ENCODE data around the gene LENEP.

DNA sequence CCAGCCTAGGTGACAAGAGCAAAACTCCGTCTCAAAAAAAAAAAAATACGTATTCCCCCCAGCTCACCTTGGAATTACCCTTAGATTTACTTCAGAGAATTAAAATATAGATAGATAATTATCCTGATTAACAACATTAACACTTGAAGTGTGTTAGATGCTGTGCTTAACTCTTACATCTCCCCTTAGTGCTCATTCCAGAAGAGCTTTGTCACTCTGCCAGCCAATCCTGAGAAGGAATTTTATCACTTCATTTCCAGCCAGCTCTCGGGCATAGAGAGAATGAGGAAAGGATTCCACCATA, 21.2 kb upstream of the LENEP start:
- TF ChIP-seq YY1 (IDR thresholded peaks at IDR 0.05; ENCODE audit: insufficient read depth, insufficient read length) (no peak), ZNF274 (IDR thresholded peaks at IDR 0.05; ENCODE audit: low read depth, low read length) (no peak), SUZ12 (IDR thresholded peaks at IDR 0.05; ENCODE audit: extremely low read depth, insufficient read depth, insufficient read length) (no peak)

Measured in NT2/D1 (cell line).